A204.1 (cell line): ENCODE data around the gene HOXA6.

ENCODE experiments used
- FAIRE-seq: peaks from 2 replicates; lab custom pipeline; 2012; peaks lifted over from hg19 to GRCh38; lab: Jason Lieb, UNC

Gene HOXA6

GRCh38 chr7:27172823-27173510, 25.4 kb upstream of the HOXA6 start:
- FAIRE-seq = no peak

- no peak for FAIRE-seq
Observed at GRCh38 chr7:27172315-27172774, 24.8 kb upstream of the HOXA6 start.

GRCh38 chr7:27171637-27172314, 24.2 kb upstream of the HOXA6 start:
- no peak for FAIRE-seq

GRCh38 chr7:27171325-27171636, 23.7 kb upstream of the HOXA6 start:
- FAIRE-seq = no peak

GRCh38 chr7:27170426-27171324, 23.1 kb upstream of the HOXA6 start:
- no peak for FAIRE-seq

GRCh38 chr7:27169658-27170425, 22.3 kb upstream of the HOXA6 start:
- no peak for FAIRE-seq

GRCh38 chr7:27168265-27168947, 20.8 kb upstream of the HOXA6 start:
- FAIRE-seq = no peak

- no peak for FAIRE-seq
Observed at GRCh38 chr7:27167916-27168264, 20.3 kb upstream of the HOXA6 start.

- no peak for FAIRE-seq
Observed at GRCh38 chr7:27166531-27167505, 19.2 kb upstream of the HOXA6 start.

- FAIRE-seq = no peak
Observed at GRCh38 chr7:27165996-27166530, 18.5 kb upstream of the HOXA6 start.

GRCh38 chr7:27165089-27165995, 17.8 kb upstream of the HOXA6 start, which contains the start of gene HOXA9:
Gene HOXA9, minus strand, starts transcription at chr7:27165537. Its CDS starts 80 bp downstream, at chr7:27165457.
- FAIRE-seq = no peak

- no peak for FAIRE-seq
Observed at GRCh38 chr7:27164367-27165088, 17.0 kb upstream of the HOXA6 start.

- no peak for FAIRE-seq
Observed at GRCh38 chr7:27164045-27164366, 16.4 kb upstream of the HOXA6 start.

- FAIRE-seq = no peak
Observed at GRCh38 chr7:27163288-27164044, 15.9 kb upstream of the HOXA6 start.

GRCh38 chr7:27162561-27163287, 15.2 kb upstream of the HOXA6 start:
- FAIRE-seq = no peak

GRCh38 chr7:27161721-27162560, 14.4 kb upstream of the HOXA6 start:
- FAIRE-seq = no peak
